ENCODE data around the gene MRPL52.
"Not testable (repeated sequence)": the region's sequence is repeated elsewhere in the genome, so short reads cannot be mapped to it uniquely, and the experiment has no call there.

The MRPL52 gene

GRCh38 chr14:22839159-22839779 lies 9.6 kb downstream of the MRPL52 start:
- DNase-seq = no peak

- DNase-seq = no peak
Observed at GRCh38 chr14:22841311-22841710, 11.6 kb downstream of the MRPL52 start.

- DNase-seq = no peak
Observed at GRCh38 chr14:22841769-22842168, 12.1 kb downstream of the MRPL52 start.

GRCh38 chr14:22842211-22843122 lies 12.8 kb downstream of the MRPL52 start:
- DNase-seq = no peak

- DNase-seq = no peak
Observed at GRCh38 chr14:22843123-22843925, 13.6 kb downstream of the MRPL52 start.

- DNase-seq = no peak
Observed at GRCh38 chr14:22844221-22845102, 14.8 kb downstream of the MRPL52 start.

- DNase-seq = no peak
Observed at GRCh38 chr14:22845103-22845394, 15.4 kb downstream of the MRPL52 start.

- no peak for DNase-seq
Observed at GRCh38 chr14:22845821-22846625, 16.3 kb downstream of the MRPL52 start.

GRCh38 chr14:22846811-22847307 lies 17.2 kb downstream of the MRPL52 start:
- no peak for DNase-seq

- DNase-seq = no peak
Observed at GRCh38 chr14:22847661-22848341, 18.1 kb downstream of the MRPL52 start.

GRCh38 chr14:22848351-22849164 lies 18.9 kb downstream of the MRPL52 start:
- no peak for DNase-seq

- no peak for DNase-seq
Observed at GRCh38 chr14:22849212-22849819, 19.6 kb downstream of the MRPL52 start.

GRCh38 chr14:22850944-22851764 lies 21.5 kb downstream of the MRPL52 start:
- no peak for DNase-seq

- not testable (repeated sequence) for DNase-seq
Observed at GRCh38 chr14:22852178-22852577, 22.5 kb downstream of the MRPL52 start.

- DNase-seq = no peak
Observed at GRCh38 chr14:22852599-22852939, 22.9 kb downstream of the MRPL52 start.

GRCh38 chr14:22852940-22853767 lies 23.5 kb downstream of the MRPL52 start:
- DNase-seq = peak; percentile 39

GRCh38 chr14:22854296-22854695 lies 24.6 kb downstream of the MRPL52 start:
- not testable (repeated sequence) for DNase-seq
